Subcutaneous adipose tissue (tissue), 4 donors: ENCODE results near the gene IQCK. TPM values are rescaled to one million over a fixed set of nuclear protein-coding genes. Genes with fewer than 3 reads are reported as not detected.

ENCODE experiments used
- CTCF ChIP-seq: fragments of 450-650 bp; IDR thresholded peaks from one replicate; pipeline ENCODE4 v1.5.1; 2016; ENCODE audit warnings: low read depth, mild to moderate bottlenecking, control low read depth, antibody characterized with exemption, moderate library complexity
- total RNA-seq, 4 donors: library from RNA; depleted of rRNA; stranded (reverse); fragments of >200 nt; gene quantifications; one replicate each; pipeline ENCODE4 v1.1.0, GENCODE V29; 2016

Gene IQCK
- total RNA-seq, 4 donors from 2014 or later, result 16.7 to 37.0 (median 26.9) TPM

DNA sequence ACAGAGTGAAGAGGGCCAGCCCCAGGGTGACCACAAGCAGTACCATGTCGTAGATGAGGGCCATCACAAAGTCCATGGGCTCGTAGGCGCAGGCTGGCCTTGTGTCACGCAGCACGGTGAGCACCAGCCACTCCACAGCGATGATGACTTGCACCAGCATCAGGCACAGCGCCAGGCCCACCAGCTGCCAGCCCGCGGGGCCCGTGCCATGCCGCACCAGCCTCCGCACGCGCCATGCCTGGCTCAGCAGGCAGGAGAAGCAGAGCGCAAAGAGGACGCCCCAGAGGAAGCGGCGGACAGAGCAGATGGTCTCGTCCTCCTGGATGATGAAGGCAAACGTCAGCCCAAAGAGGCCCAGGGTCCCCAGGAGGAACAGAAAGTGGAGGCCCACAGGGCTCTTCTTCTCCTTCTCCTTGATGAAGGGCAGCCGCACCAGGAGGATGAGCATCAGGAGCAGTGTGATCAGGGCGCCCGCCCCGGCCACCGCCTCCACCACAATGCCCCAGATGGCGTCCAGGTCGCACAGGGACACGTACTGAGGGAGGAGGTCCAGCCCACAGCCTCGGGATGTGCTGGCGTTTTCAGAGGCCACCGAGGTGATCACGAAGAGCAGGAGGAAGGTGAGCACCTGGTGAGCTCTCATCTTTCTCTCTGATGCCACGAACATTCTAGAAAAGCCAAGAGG lies 154.2 kb downstream of the IQCK start:
- no peak for TF ChIP-seq CTCF

GRCh38 chr16:19872935-19873334 lies 154.9 kb downstream of the IQCK start:
- TF ChIP-seq CTCF, result no peak

- no peak for TF ChIP-seq CTCF
Measured at GRCh38 chr16:19874026-19874425, 156.0 kb downstream of the IQCK start.

GRCh38 chr16:19874851-19875546 lies 156.9 kb downstream of the IQCK start:
- no peak for TF ChIP-seq CTCF

DNA sequence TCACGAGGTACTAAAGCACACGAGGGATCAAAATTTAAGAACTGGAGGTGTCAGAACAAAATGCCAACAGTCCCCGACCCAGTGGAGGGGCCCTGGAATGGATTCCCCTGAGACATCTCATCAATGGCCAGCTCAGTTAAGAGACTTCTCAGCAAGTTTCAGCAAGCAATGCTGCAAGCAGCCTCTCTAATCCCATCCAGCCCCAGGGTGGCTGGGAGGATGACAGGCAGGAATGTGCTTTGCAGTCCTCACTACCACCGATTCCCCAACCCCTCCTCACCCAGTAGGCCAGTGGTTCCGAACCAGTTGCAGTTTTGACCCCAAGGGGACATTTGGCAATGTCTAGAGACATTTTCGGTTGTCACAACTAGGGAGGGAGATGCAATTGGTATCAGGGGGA lies 157.8 kb downstream of the IQCK start:
- no peak for TF ChIP-seq CTCF

DNA sequence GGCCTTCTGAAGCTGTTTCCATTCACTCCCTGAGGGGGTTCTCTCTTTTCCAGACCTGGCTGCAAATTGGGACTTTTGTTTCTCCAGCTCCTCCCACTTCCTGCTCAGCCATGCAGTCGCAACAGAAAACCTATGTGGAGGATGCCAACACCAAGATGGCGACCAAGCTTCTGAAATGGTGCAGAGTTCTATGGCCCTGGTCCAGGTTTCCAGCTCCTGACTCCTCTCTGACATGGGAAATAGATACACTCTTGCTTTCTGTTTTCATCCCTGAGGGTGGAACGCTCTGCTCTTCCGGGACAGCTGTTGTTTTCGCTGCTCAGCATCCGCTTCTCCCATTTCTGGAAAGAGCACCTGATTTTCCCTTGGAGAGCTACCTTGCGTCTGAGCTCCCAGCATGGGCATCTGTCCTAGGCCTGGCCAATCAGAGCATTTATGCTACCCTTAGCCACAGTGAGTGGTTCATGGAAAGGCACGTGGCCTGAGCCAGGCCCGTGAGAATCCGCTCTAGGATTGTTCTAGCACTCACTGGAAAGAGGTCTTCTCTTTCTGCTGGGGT lies 158.5 kb downstream of the IQCK start:
- TF ChIP-seq CTCF, result no peak

GRCh38 chr16:19878757-19879156 lies 160.7 kb downstream of the IQCK start:
- no peak for TF ChIP-seq CTCF
